NCI-H82 treated with DMSO at 0.1 percent for 48 hours (cell line): ENCODE results near the gene DCN.
A peak's percentile ranks its signal among the peaks of the same experiment; 100 is the strongest.

Source experiments
- DNase-seq: peaks from one replicate; lab custom pipeline; 2025; ENCODE audit not compliant: unreplicated experiment; lab: John Stamatoyannopoulos, UW

Gene DCN

GRCh38 chr12:91188778-91189177, 6.2 kb upstream of the DCN start:
- DNase-seq: no peak

- DNase-seq: no peak
Observed at GRCh38 chr12:91186156-91186555, 3.5 kb upstream of the DCN start.

- no peak for DNase-seq
Observed at GRCh38 chr12:91185421-91185820, 2.8 kb upstream of the DCN start.

- DNase-seq: no peak
Observed at GRCh38 chr12:91183551-91183950, 934 bp upstream of the DCN start.

- no peak for DNase-seq
Observed at GRCh38 chr12:91180582-91181395, 1.8 kb downstream of the DCN start.

GRCh38 chr12:91179966-91180561, 2.6 kb downstream of the DCN start:
- no peak for DNase-seq

- DNase-seq: no peak
Observed at GRCh38 chr12:91179315-91179714, 3.3 kb downstream of the DCN start.

GRCh38 chr12:91178781-91179180, 3.8 kb downstream of the DCN start:
- DNase-seq: no peak

GRCh38 chr12:91178139-91178561, 4.5 kb downstream of the DCN start:
- no peak for DNase-seq

- DNase-seq: no peak
Observed at GRCh38 chr12:91177381-91177780, 5.2 kb downstream of the DCN start.

- DNase-seq: no peak
Observed at GRCh38 chr12:91176915-91177314, 5.7 kb downstream of the DCN start.

GRCh38 chr12:91176358-91176757, 6.3 kb downstream of the DCN start:
- no peak for DNase-seq

GRCh38 chr12:91173124-91173523, 9.5 kb downstream of the DCN start:
- DNase-seq: no peak

- no peak for DNase-seq
Observed at GRCh38 chr12:91172096-91172495, 10.5 kb downstream of the DCN start.

GRCh38 chr12:91171476-91171875, 11.1 kb downstream of the DCN start:
- DNase-seq: peak; percentile 64

GRCh38 chr12:91163116-91163515, 19.5 kb downstream of the DCN start:
- no peak for DNase-seq

- DNase-seq: no peak
Observed at GRCh38 chr12:91161009-91161408, 21.6 kb downstream of the DCN start.

- no peak for DNase-seq
Observed at GRCh38 chr12:91155990-91156389, 26.6 kb downstream of the DCN start.

- DNase-seq: no peak
Observed at GRCh38 chr12:91154131-91154530, 28.5 kb downstream of the DCN start.

GRCh38 chr12:91144053-91144452, 38.6 kb downstream of the DCN start:
- DNase-seq: no peak

GRCh38 chr12:91143206-91143605, 39.4 kb downstream of the DCN start:
- DNase-seq: no peak

- no peak for DNase-seq
Observed at GRCh38 chr12:91142221-91142631, 40.4 kb downstream of the DCN start.
